Dendritic cell treated with granulocyte-macrophage colony-stimulating factor and Interleukin-4, amounts not matched to agents 40 ng/mL and 50 ng/mL, for 4 days (primary cell): ENCODE data around the gene FUT7.
A peak's percentile ranks its signal among the peaks of the same experiment; 100 is the strongest.

Experiments used
- H3K27ac Mint-ChIP-seq: one replicate; pipeline ENCODE4 v1.8.0; 2022; ENCODE audit warnings: mild to moderate bottlenecking, mixed read lengths
- H3K27me3 Mint-ChIP-seq: one replicate; pipeline ENCODE4 v1.8.0; 2022; ENCODE audit warnings: mild to moderate bottlenecking, mixed read lengths
- H3K36me3 Mint-ChIP-seq: one replicate; pipeline ENCODE4 v1.8.0; 2022; ENCODE audit warnings: low read depth, mixed read lengths
- H3K4me1 Mint-ChIP-seq: one replicate; pipeline ENCODE4 v1.8.0; 2022; ENCODE audit warnings: low read depth, mixed read lengths
- H3K4me3 Mint-ChIP-seq: one replicate; pipeline ENCODE4 v1.8.0; 2022; ENCODE audit warnings: mild to moderate bottlenecking, moderate library complexity, mixed read lengths
- H3K9me3 Mint-ChIP-seq: one replicate; pipeline ENCODE4 v1.8.0; 2022; ENCODE audit warnings: mixed read lengths
- intact Hi-C: fragments of 100-400 bp; cut with micrococcal nuclease; formaldehyde crosslinking; loops from one replicate; pipeline ENCODE4 v1.15.0; 2022

Gene FUT7

DNA sequence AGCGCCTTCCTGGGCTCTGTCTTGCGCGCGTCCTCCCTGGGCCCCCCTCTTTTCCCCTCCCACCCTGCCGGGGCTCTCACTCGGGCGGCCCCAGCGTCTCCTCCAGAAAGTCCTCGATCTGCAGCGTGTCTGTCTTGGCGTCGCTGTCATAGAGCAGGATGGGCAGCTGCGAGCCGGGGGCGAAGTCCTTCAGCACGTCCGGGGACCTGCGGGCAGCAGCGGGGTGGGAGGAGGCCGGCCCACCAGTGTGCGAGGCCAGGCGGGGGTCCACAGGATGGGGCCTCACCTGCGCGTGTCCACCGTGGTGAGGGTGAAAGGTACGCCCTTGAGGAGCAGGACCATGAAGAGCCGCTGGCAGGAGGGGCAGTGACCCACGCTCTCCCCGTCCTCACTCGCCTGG lies 36.5 kb downstream of the FUT7 start:
- Mint-ChIP-seq H3K27ac (no peak overlapping the region), H3K27me3 (peaks cover 47% of the 10 kb centered on the region), H3K9me3 (no peaks in the 10 kb centered on the region), H3K4me1 (peaks cover 79% of the 10 kb centered on the region), H3K36me3 (peaks cover 22% of the 10 kb centered on the region), H3K4me3 (no peak overlapping the region)
- intact Hi-C loops = loop anchor here (10.0 kb wide), 1 partner anchor 51 kb away; the partner anchor contains the start of genes C8G and FBXW5

GRCh38 chr9:136994888-136995230 lies 37.0 kb downstream of the FUT7 start:
- Mint-ChIP-seq H3K27me3 (peaks cover 51% of the 10 kb centered on the region), H3K36me3 (peaks cover 22% of the 10 kb centered on the region), H3K9me3 (no peaks in the 10 kb centered on the region), H3K4me1 (peaks cover 74% of the 10 kb centered on the region), H3K4me3 (no peak overlapping the region), H3K27ac (no peak overlapping the region)
- intact Hi-C loops = loop anchor here (10.0 kb wide), 1 partner anchor 50 kb away; the partner anchor contains the start of genes C8G and FBXW5

- H3K4me3 Mint-ChIP-seq = no peak overlapping the region
- intact Hi-C loops = loop anchor here (10.0 kb wide), 1 partner anchor 50 kb away; the partner anchor contains the start of genes C8G and FBXW5
- peaks cover 69% of the 10 kb centered on the region for H3K4me1 Mint-ChIP-seq
These were observed 37.6 kb downstream of the FUT7 start for GRCh38 chr9:136994180-136994887.

GRCh38 chr9:136992819-136993369 lies 39.0 kb downstream of the FUT7 start:
- H3K4me1 Mint-ChIP-seq = peaks cover 57% of the 10 kb centered on the region
- peaks cover 58% of the 10 kb centered on the region for H3K27me3 Mint-ChIP-seq
- intact Hi-C loops = loop anchor here (1.0 to 10.0 kb wide), 2 partner anchors 15 to 48 kb away; partner anchors contain the start of genes C8G and FBXW5
- peaks cover 22% of the 10 kb centered on the region for H3K36me3 Mint-ChIP-seq
- H3K9me3 Mint-ChIP-seq = no peaks in the 10 kb centered on the region
- peak overlapping the region; percentile 90 for H3K4me3 Mint-ChIP-seq
- peak overlapping the region; percentile 88 for H3K27ac Mint-ChIP-seq

More at GRCh38 chr9:136994180-136994887, 37.6 kb downstream of the FUT7 start:
- H3K36me3 Mint-ChIP-seq = peaks cover 22% of the 10 kb centered on the region
- no peaks in the 10 kb centered on the region for H3K9me3 Mint-ChIP-seq
- H3K27ac Mint-ChIP-seq = peak overlapping the region; percentile 88
- peaks cover 54% of the 10 kb centered on the region for H3K27me3 Mint-ChIP-seq

GRCh38 chr9:136991993-136992818 lies 39.7 kb downstream of the FUT7 start, which contains the start of gene PAXX:
PAXX (plus strand) TSS chr9:136992422; CDS start chr9:136992444, 22 bp downstream.
- Mint-ChIP-seq H3K27ac (peak within 1 kb of the TSS; percentile 88), H3K27me3 (peaks cover 58% of the 10 kb centered on the region), H3K36me3 (peaks cover 22% of the 10 kb centered on the region), H3K9me3 (no peaks in the 10 kb centered on the region), H3K4me3 (peak within 1 kb of the TSS; percentile 90), H3K4me1 (peaks cover 50% of the 10 kb centered on the region)
- intact Hi-C loops = loop anchor here (1.0 to 10.0 kb wide), 2 partner anchors 14 to 47 kb away; partner anchors contain the start of genes C8G and FBXW5

DNA sequence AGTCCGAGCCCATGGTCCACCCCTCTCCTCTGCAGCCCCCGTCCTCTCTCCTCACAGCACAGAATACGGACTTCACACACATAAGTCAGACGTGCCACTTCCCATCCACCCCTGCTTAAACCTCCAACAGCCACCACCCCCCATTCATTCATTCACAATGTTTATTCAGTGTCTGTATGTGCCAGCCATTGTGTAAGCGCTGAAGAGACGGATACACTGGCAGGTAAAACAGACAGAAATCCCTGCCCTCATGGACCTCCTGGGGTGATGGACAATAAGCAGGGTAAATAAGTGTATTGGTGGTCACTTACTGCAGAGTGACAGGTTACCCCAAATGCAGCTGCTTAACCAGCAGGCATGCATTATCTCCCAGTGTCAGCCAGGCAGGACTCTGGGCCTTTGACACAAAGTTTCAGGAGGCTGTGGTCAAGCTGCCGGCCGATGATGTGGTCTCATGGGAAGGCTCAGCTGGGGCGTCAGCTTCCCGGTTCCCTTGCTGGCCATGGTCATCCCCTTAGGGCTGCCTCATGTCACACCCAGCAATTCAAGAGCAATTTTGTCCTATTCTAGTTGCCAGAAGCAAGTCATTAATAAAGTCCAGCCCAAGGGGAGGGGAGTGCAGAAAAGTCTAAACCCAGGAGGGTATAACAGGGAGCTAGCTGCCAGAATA lies 41.5 kb downstream of the FUT7 start:
- no peaks in the 10 kb centered on the region for H3K9me3 Mint-ChIP-seq
- H3K27ac Mint-ChIP-seq = peak overlapping the region; percentile 88
- no peak overlapping the region for H3K4me3 Mint-ChIP-seq
- H3K4me1 Mint-ChIP-seq = peaks cover 35% of the 10 kb centered on the region
- intact Hi-C loops = loop anchor here (10.0 kb wide), 1 partner anchor 46 kb away; the partner anchor contains the start of genes C8G and FBXW5
- peaks cover 57% of the 10 kb centered on the region for H3K27me3 Mint-ChIP-seq
- H3K36me3 Mint-ChIP-seq = peaks cover 22% of the 10 kb centered on the region

- peaks cover 28% of the 10 kb centered on the region for H3K4me1 Mint-ChIP-seq
- no peak overlapping the region for H3K27ac Mint-ChIP-seq
- intact Hi-C loops = no loop called here
- peaks cover 14% of the 10 kb centered on the region for H3K36me3 Mint-ChIP-seq
- peaks cover 59% of the 10 kb centered on the region for H3K27me3 Mint-ChIP-seq
- H3K4me3 Mint-ChIP-seq = no peak overlapping the region
- H3K9me3 Mint-ChIP-seq = no peaks in the 10 kb centered on the region
These were observed 43.0 kb downstream of the FUT7 start for GRCh38 chr9:136988872-136989271.

- H3K27ac Mint-ChIP-seq = no peak overlapping the region
- no peaks in the 10 kb centered on the region for H3K9me3 Mint-ChIP-seq
- intact Hi-C loops = no loop called here
- peaks cover 4% of the 10 kb centered on the region for H3K4me1 Mint-ChIP-seq
- H3K4me3 Mint-ChIP-seq = no peak overlapping the region
- peaks cover 81% of the 10 kb centered on the region for H3K27me3 Mint-ChIP-seq
- H3K36me3 Mint-ChIP-seq = no peaks in the 10 kb centered on the region
These were observed 46.0 kb downstream of the FUT7 start for GRCh38 chr9:136985853-136986252.

DNA sequence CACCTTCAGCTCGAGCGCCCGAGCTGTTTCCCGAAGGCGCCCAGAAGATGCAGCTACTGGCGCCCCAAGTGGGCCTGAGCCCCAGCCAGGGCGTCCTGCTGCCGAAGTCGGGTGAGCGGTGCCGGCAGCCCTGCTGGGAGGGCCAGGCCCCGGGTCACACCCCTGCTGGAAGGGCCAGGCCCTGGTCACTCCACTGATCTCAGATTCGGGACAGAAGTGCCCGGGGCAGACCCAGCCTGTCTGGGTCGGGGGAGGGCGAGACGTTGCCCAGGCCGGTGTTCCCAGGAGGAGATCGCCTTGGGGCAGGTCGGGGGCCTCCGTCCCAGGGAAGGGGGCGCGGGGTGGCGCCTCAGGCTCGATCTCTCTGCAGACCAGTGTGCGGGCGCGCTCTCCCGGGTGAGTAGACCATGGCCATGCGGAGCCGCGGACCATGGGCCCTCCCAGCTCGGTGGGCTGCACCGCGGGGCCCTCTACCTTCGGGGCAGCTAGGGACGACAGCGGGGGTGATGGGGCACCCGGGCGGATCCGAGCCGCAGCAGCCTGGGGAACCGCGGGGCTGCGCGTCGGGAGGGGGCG lies 46.8 kb downstream of the FUT7 start:
- peaks cover 83% of the 10 kb centered on the region for H3K27me3 Mint-ChIP-seq
- H3K27ac Mint-ChIP-seq = no peak overlapping the region
- H3K4me3 Mint-ChIP-seq = no peak overlapping the region
- H3K9me3 Mint-ChIP-seq = no peaks in the 10 kb centered on the region
- H3K4me1 Mint-ChIP-seq = no peaks in the 10 kb centered on the region
- intact Hi-C loops = no loop called here
- H3K36me3 Mint-ChIP-seq = no peaks in the 10 kb centered on the region

GRCh38 chr9:136984464-136985026 lies 47.3 kb downstream of the FUT7 start:
- peaks cover 83% of the 10 kb centered on the region for H3K27me3 Mint-ChIP-seq
- intact Hi-C loops = no loop called here
- H3K4me3 Mint-ChIP-seq = no peak overlapping the region
- no peaks in the 10 kb centered on the region for H3K36me3 Mint-ChIP-seq
- no peaks in the 10 kb centered on the region for H3K9me3 Mint-ChIP-seq
- H3K4me1 Mint-ChIP-seq = no peaks in the 10 kb centered on the region
- H3K27ac Mint-ChIP-seq = no peak overlapping the region

GRCh38 chr9:136983656-136984314 lies 48.1 kb downstream of the FUT7 start:
- H3K9me3 Mint-ChIP-seq = no peaks in the 10 kb centered on the region
- H3K4me3 Mint-ChIP-seq = no peak overlapping the region
- H3K27me3 Mint-ChIP-seq = peaks cover 81% of the 10 kb centered on the region
- no peaks in the 10 kb centered on the region for H3K4me1 Mint-ChIP-seq
- intact Hi-C loops = no loop called here
- no peak overlapping the region for H3K27ac Mint-ChIP-seq
- no peaks in the 10 kb centered on the region for H3K36me3 Mint-ChIP-seq

- H3K4me3 Mint-ChIP-seq = no peak overlapping the region
These were observed 48.7 kb downstream of the FUT7 start for GRCh38 chr9:136983167-136983566.

More at GRCh38 chr9:136983167-136983566, 48.7 kb downstream of the FUT7 start:
- no peaks in the 10 kb centered on the region for H3K36me3 Mint-ChIP-seq
- H3K27ac Mint-ChIP-seq = no peak overlapping the region
- peaks cover 78% of the 10 kb centered on the region for H3K27me3 Mint-ChIP-seq
- H3K4me1 Mint-ChIP-seq = no peaks in the 10 kb centered on the region
- no peaks in the 10 kb centered on the region for H3K9me3 Mint-ChIP-seq
- intact Hi-C loops = no loop called here
